Keratinocyte (primary cell): ENCODE data around the gene UMAD1. TPM values are rescaled to one million over a fixed set of nuclear protein-coding genes. Genes with fewer than 3 reads are reported as not detected.

ENCODE experiments used
- DNase-seq: peaks from one replicate; pipeline ENCODE4 v3.0.0-alpha.2; 2011; ENCODE audit warnings: low read depth, missing footprints, low spot score
- FAIRE-seq: peaks from 2 replicates; lab custom pipeline; 2011; peaks lifted over from hg19 to GRCh38; lab: Jason Lieb, UNC
- H2AFZ ChIP-seq: 2 replicates; pipeline ENCODE4 v1.6.0; 2012; ENCODE audit warnings: low read length, control low read depth, inconsistent platforms; ENCODE audit not compliant: control insufficient read depth
- H3K27ac ChIP-seq: 2 replicates; pipeline ENCODE4 v1.5.1; 2011; ENCODE audit warnings: low read length; ENCODE audit not compliant: control insufficient read depth, insufficient read depth
- H3K27me3 ChIP-seq: 3 replicates; pipeline ENCODE4 v1.6.0; 2011; ENCODE audit warnings: low read length; ENCODE audit not compliant: control insufficient read depth, insufficient read depth; ENCODE audit errors: extremely low read depth
- H3K36me3 ChIP-seq, 2 experiments: 2 replicates in 1 of 2; 3 replicates in 1 of 2; pipeline ENCODE4 v1.5.1; 2011; ENCODE audit warnings: low read length in 2 of 2, mild to moderate bottlenecking in 1 of 2; ENCODE audit not compliant: control insufficient read depth in 2 of 2, insufficient read depth in 2 of 2; ENCODE audit errors: extremely low read depth in 1 of 2
- H3K4me1 ChIP-seq: 3 replicates; pipeline ENCODE4 v1.5.1; 2011; ENCODE audit warnings: low read length; ENCODE audit not compliant: control insufficient read depth, insufficient read depth; ENCODE audit errors: extremely low read depth
- H3K4me2 ChIP-seq: 3 replicates; pipeline ENCODE4 v1.6.0; 2011; ENCODE audit warnings: low read depth, low read length; ENCODE audit not compliant: control insufficient read depth, insufficient read depth; ENCODE audit errors: extremely low read depth
- H3K4me3 ChIP-seq, 3 experiments: fragments of 200-600 bp in 1 of 3; sonication (generic) in 1 of 3; 2 replicates in 2 of 3; 3 replicates in 1 of 3; pipeline ENCODE4 v1.5.1; 2011 to 2016; ENCODE audit warnings: low read length in 3 of 3, mild to moderate bottlenecking in 3 of 3, control low read depth in 2 of 3, inconsistent platforms in 1 of 3, low read depth in 1 of 3, mixed read lengths in 1 of 3, mixed run types in 1 of 3, moderate library complexity in 1 of 3; ENCODE audit not compliant: control insufficient read depth in 2 of 3, insufficient read depth in 2 of 3; ENCODE audit errors: extremely low read depth in 1 of 3
- H3K79me2 ChIP-seq: 2 replicates; pipeline ENCODE4 v1.6.0; 2012; ENCODE audit warnings: low read length; ENCODE audit not compliant: control insufficient read depth, insufficient read depth
- H3K9ac ChIP-seq: 3 replicates; pipeline ENCODE4 v1.6.0; 2011; ENCODE audit warnings: low read length; ENCODE audit not compliant: control insufficient read depth, insufficient read depth; ENCODE audit errors: extremely low read depth
- H3K9me1 ChIP-seq: 3 replicates; pipeline ENCODE4 v1.6.0; 2011; ENCODE audit warnings: low read length; ENCODE audit not compliant: control insufficient read depth, insufficient read depth; ENCODE audit errors: extremely low read depth
- H3K9me3 ChIP-seq: 2 replicates; pipeline ENCODE4 v1.5.1; 2012; ENCODE audit warnings: low read depth, low read length; ENCODE audit not compliant: control insufficient read depth
- H4K20me1 ChIP-seq: 3 replicates; pipeline ENCODE4 v1.6.0; 2011; ENCODE audit warnings: low read length; ENCODE audit not compliant: control insufficient read depth, insufficient read depth; ENCODE audit errors: extremely low read depth
- EZH2 ChIP-seq: IDR thresholded peaks from one replicate; pipeline ENCODE4 v1.6.1; 2012; ENCODE audit warnings: inconsistent platforms, mild to moderate bottlenecking, low read length, moderate library complexity
- dilution Hi-C: fragments of 300-500 bp; cut with MboI; formaldehyde crosslinking; loops from one replicate; pipeline ENCODE4 v1.7.0; 2020; ENCODE audit warnings: low sequenced_read_pairs; ENCODE audit not compliant: extremely low pct_ligation_motif_present
- polyA plus RNA-seq, 5 experiments: library from polyadenylated mRNA; depleted of rRNA in 3 of 5; stranded (reverse) in 3 of 5; stranded (forward) in 1 of 5; unstranded in 1 of 5; fragments of >200 nt; gene quantifications; 1 replicate in 1 of 5; 2 replicates in 3 of 5; 3 replicates in 1 of 5; pipeline versions ENCODE4 v1.2.1 to v1.2.3, GENCODE V29; 2011 to 2012; ENCODE audit warnings: missing spikeins in 2 of 5, low read depth in 1 of 5, low replicate concordance in 1 of 5
- TF ChIP-seq, protein P1 (sequence below), 3 experiments: IDR thresholded peaks in 1 of 3; conservative IDR thresholded peaks in 1 of 3; optimal IDR thresholded peaks in 1 of 3; 2 replicates in 2 of 3; 3 replicates in 1 of 3; pipeline versions ENCODE3 to v1.5.1; 2011; ENCODE audit warnings: low read length in 3 of 3, mild to moderate bottlenecking in 3 of 3, moderate library complexity in 2 of 3, control low read depth in 1 of 3, inconsistent platforms in 1 of 3; ENCODE audit not compliant: insufficient read depth in 2 of 3; ENCODE audit errors: extremely low read depth in 1 of 3

The UMAD1 gene
- polyA plus RNA-seq, 1 donor (not counting 4 experiments of a cell fraction or from before 2014, with no cell fraction given): 18.2 TPM

DNA sequence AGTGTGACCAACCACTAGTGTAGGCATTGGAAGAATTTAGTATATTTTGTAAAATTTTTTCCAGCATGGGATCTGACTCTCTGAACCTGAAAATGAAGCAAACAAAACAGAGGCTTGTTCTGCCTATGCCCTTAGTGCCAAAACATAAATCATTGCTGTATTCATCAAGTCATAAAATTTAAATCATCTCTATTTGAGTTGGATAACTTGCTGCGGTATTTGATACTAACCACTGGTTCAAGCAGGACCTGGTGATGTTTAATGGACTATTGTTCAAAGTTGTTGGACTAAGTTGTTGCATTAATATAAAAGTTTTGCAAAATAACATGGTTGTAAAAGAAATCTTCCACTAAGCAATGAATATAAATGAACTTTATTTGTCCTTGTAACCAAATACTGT lies 97.6 kb downstream of the UMAD1 start:
- Histone ChIP-seq H4K20me1 (no peaks in the 10 kb centered on the region), H2AFZ (no peak overlapping the region), H3K36me3 (no peaks in the 10 kb centered on the region), H3K4me3 (no peak overlapping the region), H3K9me1 (no peaks in the 10 kb centered on the region), H3K79me2 (no peaks in the 10 kb centered on the region), H3K9ac (no peak overlapping the region), H3K4me2 (no peak overlapping the region), H3K4me1 (no peaks in the 10 kb centered on the region), H3K27me3 (no peaks in the 10 kb centered on the region), H3K9me3 (no peaks in the 10 kb centered on the region), H3K27ac (no peak overlapping the region)
- no peak for FAIRE-seq
- dilution Hi-C loops: no loop called here
- DNase-seq: no peak
- TF ChIP-seq, protein P1, sequence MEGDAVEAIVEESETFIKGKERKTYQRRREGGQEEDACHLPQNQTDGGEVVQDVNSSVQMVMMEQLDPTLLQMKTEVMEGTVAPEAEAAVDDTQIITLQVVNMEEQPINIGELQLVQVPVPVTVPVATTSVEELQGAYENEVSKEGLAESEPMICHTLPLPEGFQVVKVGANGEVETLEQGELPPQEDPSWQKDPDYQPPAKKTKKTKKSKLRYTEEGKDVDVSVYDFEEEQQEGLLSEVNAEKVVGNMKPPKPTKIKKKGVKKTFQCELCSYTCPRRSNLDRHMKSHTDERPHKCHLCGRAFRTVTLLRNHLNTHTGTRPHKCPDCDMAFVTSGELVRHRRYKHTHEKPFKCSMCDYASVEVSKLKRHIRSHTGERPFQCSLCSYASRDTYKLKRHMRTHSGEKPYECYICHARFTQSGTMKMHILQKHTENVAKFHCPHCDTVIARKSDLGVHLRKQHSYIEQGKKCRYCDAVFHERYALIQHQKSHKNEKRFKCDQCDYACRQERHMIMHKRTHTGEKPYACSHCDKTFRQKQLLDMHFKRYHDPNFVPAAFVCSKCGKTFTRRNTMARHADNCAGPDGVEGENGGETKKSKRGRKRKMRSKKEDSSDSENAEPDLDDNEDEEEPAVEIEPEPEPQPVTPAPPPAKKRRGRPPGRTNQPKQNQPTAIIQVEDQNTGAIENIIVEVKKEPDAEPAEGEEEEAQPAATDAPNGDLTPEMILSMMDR (optimal IDR thresholded peaks at IDR 0.05 in 1 of 3, IDR thresholded peaks at IDR 0.05 in 1 of 3, conservative IDR thresholded peaks at IDR 0.05 in 1 of 3; ENCODE audit: extremely low read depth in 1 of 3, insufficient read depth in 2 of 3, low read length in 3 of 3): no peak
- no peak for TF ChIP-seq EZH2

DNA sequence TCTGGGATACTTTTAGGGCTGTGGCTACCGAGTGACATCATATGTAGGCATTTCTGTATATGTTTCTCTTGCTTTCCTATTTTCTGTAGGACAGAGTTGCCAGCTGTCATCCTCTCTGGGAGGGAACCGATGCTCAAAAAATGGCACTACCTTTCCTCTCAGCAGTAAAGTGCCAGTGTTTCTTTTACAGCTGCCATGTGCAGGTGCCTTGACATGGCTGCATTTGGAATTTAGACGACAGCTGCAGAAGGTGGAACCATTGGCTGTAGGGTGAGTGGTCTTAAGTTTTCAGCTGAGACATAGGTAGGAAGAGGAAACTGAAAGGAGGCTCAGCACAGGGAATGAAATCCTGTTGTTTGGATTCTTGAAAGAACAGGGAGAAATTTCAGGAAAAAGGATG lies 98.1 kb downstream of the UMAD1 start:
- no peaks in the 10 kb centered on the region for H3K79me2 ChIP-seq
- dilution Hi-C loops: no loop called here
- no peak overlapping the region for H3K9ac ChIP-seq
- TF ChIP-seq EZH2: no peak
- TF ChIP-seq, protein P1 (optimal IDR thresholded peaks at IDR 0.05 in 1 of 3, IDR thresholded peaks at IDR 0.05 in 1 of 3, conservative IDR thresholded peaks at IDR 0.05 in 1 of 3; ENCODE audit: extremely low read depth in 1 of 3, insufficient read depth in 2 of 3, low read length in 3 of 3): no peak
- DNase-seq (no peak), FAIRE-seq (no peak)
- H3K27me3 ChIP-seq: no peaks in the 10 kb centered on the region
- H2AFZ ChIP-seq: no peak overlapping the region
- no peaks in the 10 kb centered on the region for H3K9me3 ChIP-seq
- no peaks in the 10 kb centered on the region for H3K9me1 ChIP-seq
- no peak overlapping the region for H3K27ac ChIP-seq
- H3K36me3 ChIP-seq: no peaks in the 10 kb centered on the region
- no peak overlapping the region for H3K4me2 ChIP-seq
- no peaks in the 10 kb centered on the region for H3K4me1 ChIP-seq
- H4K20me1 ChIP-seq: no peaks in the 10 kb centered on the region
- no peak overlapping the region for H3K4me3 ChIP-seq
